A673 (cell line): ENCODE measurements around the gene HDHD2. TPM values are rescaled to one million over a fixed set of nuclear protein-coding genes. Genes with fewer than 3 reads are reported as not detected.

Source experiments
- BruUV-seq: library from RNA; stranded (reverse); fragments of 400-500 nt; replicated peaks from 2 replicates; lab custom pipeline; 2021; lab: Mats Ljungman, UMichigan
- CTCF ChIA-PET: fragments of 300-600 bp; sonication (Branson Sonifier 250); formaldehyde crosslinking; loops from one replicate; lab custom pipeline; 2022; ENCODE audit warnings: antibody characterized with exemption; lab: Charles Lee
- POLR2A ChIA-PET: fragments of 300-600 bp; sonication (Branson Sonifier 250); formaldehyde crosslinking; loops from one replicate; lab custom pipeline; 2022; ENCODE audit warnings: antibody characterized with exemption; ENCODE audit not compliant: low non-redundant PET; lab: Charles Lee
- DNase-seq: peaks from one replicate; pipeline ENCODE4 v3.0.0-alpha.2; 2015; ENCODE audit warnings: low spot score
- H3K27ac ChIP-seq: fragments of 200-600 bp; sonication (generic); 2 replicates; pipeline ENCODE4 v1.5.1; 2016; ENCODE audit warnings: mixed run types, low read depth, mild to moderate bottlenecking, mixed read lengths, antibody characterized with exemption, low read length; ENCODE audit not compliant: poor library complexity, severe bottlenecking
- H3K27me3 ChIP-seq: fragments of 200-600 bp; sonication (generic); replicated peaks from 2 replicates; pipeline ENCODE4 v1.6.1; 2017; ENCODE audit warnings: mixed run types, low read depth, mild to moderate bottlenecking, mixed read lengths, antibody characterized with exemption, low read length; ENCODE audit not compliant: insufficient read depth, poor library complexity
- H3K36me3 ChIP-seq: fragments of 200-600 bp; sonication (generic); 2 replicates; pipeline ENCODE4 v1.6.1; 2016; ENCODE audit warnings: mixed run types, mild to moderate bottlenecking, mixed read lengths, antibody characterized with exemption, low read length; ENCODE audit not compliant: insufficient read depth, poor library complexity, severe bottlenecking
- H3K4me1 ChIP-seq: fragments of 200-600 bp; sonication (generic); 2 replicates; pipeline ENCODE4 v1.6.1; 2017; ENCODE audit warnings: mixed run types, mild to moderate bottlenecking, mixed read lengths, antibody characterized with exemption, low read length; ENCODE audit not compliant: insufficient read depth, poor library complexity, severe bottlenecking
- H3K4me3 ChIP-seq: fragments of 200-600 bp; sonication (generic); 2 replicates; pipeline ENCODE4 v1.5.1; 2016; ENCODE audit warnings: low read depth, mixed run types, mild to moderate bottlenecking, mixed read lengths, low read length; ENCODE audit not compliant: poor library complexity, severe bottlenecking
- H3K9me3 ChIP-seq: fragments of 200-600 bp; sonication (generic); 2 replicates; pipeline ENCODE4 v1.6.1; 2016; ENCODE audit warnings: mixed run types, low read depth, mild to moderate bottlenecking, mixed read lengths, antibody characterized with exemption, low read length; ENCODE audit not compliant: poor library complexity, severe bottlenecking
- CTCF ChIP-seq: fragments of 300-800, 200-600 bp; sonication (generic); conservative IDR thresholded peaks from 2 replicates; pipeline ENCODE4 v1.5.1; 2017; ENCODE audit warnings: low read depth, mild to moderate bottlenecking, antibody characterized with exemption, low read length, moderate library complexity, mixed read lengths
- EZH2 ChIP-seq: fragments of 200-600 bp; sonication (generic); IDR thresholded peaks from 2 replicates; pipeline ENCODE4 v1.6.1; 2017; ENCODE audit warnings: borderline replicate concordance, low read depth, mild to moderate bottlenecking, mixed read lengths, antibody characterized with exemption, low read length; ENCODE audit not compliant: poor library complexity, severe bottlenecking
- intact Hi-C: fragments of 100-400 bp; cut with micrococcal nuclease; formaldehyde crosslinking; loops from one replicate; pipeline ENCODE4 v1.10.0; 2022; ENCODE audit not compliant: unreplicated experiment
- total RNA-seq: library from RNA; stranded (reverse); gene quantifications from 2 replicates; pipeline ENCODE4 v1.2.3, GENCODE V29; 2021

The HDHD2 gene
- total RNA-seq, 1 experiment from 2014 or later: 49.9 TPM

GRCh38 chr18:47062471-47062870 is 87.8 kb downstream of the HDHD2 start:
- Histone ChIP-seq H3K4me1 (peaks cover 14% of the 10 kb centered on the region), H3K9me3 (no peaks in the 10 kb centered on the region), H3K36me3 (no peaks in the 10 kb centered on the region), H3K27me3 (no peaks in the 10 kb centered on the region), H3K4me3 (no peak overlapping the region), H3K27ac (peak overlapping the region; percentile 14)
- ChIA-PET CTCF (no interaction called here), POLR2A (no interaction called here)
- intact Hi-C loops: no loop called here
- TF ChIP-seq EZH2 (no peak), CTCF (no peak)
- DNase-seq: peak; percentile 21
- no TSS peak for BruUV-seq

Other genes with a start within 250 kb of the HDHD2 start
- gene PIAS2, start 233.0 kb downstream of the HDHD2 start, total RNA-seq: 72.8 and 78.7 TPM in 2 replicates
- 10.6 and 15.4 TPM in 2 replicates for gene KATNAL2, start 232.9 kb downstream of the HDHD2 start, total RNA-seq
- not detected in 2 replicates for gene ELOA2, start 114.9 kb downstream of the HDHD2 start, total RNA-seq
- 16.6 and 17.7 TPM in 2 replicates for gene IER3IP1, start 25.9 kb upstream of the HDHD2 start, total RNA-seq
- gene SKOR2, start 101.2 kb upstream of the HDHD2 start, total RNA-seq: not detected in 2 replicates